MG63 (cell line): ENCODE data around the gene GPSM3. TPM values are rescaled to one million over a fixed set of nuclear protein-coding genes. Genes with fewer than 3 reads are reported as not detected.
"Not testable (repeated sequence)": the region's sequence is repeated elsewhere in the genome, so short reads cannot be mapped to it uniquely, and the experiment has no call there.

Experiments used
- DNase-seq: peaks from one replicate; pipeline ENCODE4 v3.0.0-alpha.2; 2020
- H3K27me3 ChIP-seq: fragments of 250-450 bp; sonication (Bioruptor Pico); 2 replicates; pipeline ENCODE4 v1.5.1; 2020; ENCODE audit warnings: mild to moderate bottlenecking, moderate library complexity
- H3K36me3 ChIP-seq: fragments of 250-450 bp; sonication (Bioruptor Pico); 2 replicates; pipeline ENCODE4 v1.5.1; 2020; ENCODE audit warnings: mild to moderate bottlenecking, moderate library complexity
- H3K4me3 ChIP-seq: fragments of 250-450 bp; sonication (Bioruptor Pico); 2 replicates; pipeline ENCODE4 v1.5.1; 2020; ENCODE audit warnings: mild to moderate bottlenecking, moderate library complexity
- H3K9me3 ChIP-seq: fragments of 250-450 bp; sonication (Bioruptor Pico); 2 replicates; pipeline ENCODE4 v1.5.1; 2020; ENCODE audit warnings: mild to moderate bottlenecking, moderate library complexity
- total RNA-seq: library from RNA; depleted of rRNA; stranded (reverse); fragments of >200 nt; shearing (Covaris generic); gene quantifications from 2 replicates; pipeline ENCODE4 v1.2.3, GENCODE V29; 2014; ENCODE audit warnings: low replicate concordance; rRNA removed

The GPSM3 gene
- total RNA-seq, 1 experiment from 2014 or later: 0.10 TPM

DNA sequence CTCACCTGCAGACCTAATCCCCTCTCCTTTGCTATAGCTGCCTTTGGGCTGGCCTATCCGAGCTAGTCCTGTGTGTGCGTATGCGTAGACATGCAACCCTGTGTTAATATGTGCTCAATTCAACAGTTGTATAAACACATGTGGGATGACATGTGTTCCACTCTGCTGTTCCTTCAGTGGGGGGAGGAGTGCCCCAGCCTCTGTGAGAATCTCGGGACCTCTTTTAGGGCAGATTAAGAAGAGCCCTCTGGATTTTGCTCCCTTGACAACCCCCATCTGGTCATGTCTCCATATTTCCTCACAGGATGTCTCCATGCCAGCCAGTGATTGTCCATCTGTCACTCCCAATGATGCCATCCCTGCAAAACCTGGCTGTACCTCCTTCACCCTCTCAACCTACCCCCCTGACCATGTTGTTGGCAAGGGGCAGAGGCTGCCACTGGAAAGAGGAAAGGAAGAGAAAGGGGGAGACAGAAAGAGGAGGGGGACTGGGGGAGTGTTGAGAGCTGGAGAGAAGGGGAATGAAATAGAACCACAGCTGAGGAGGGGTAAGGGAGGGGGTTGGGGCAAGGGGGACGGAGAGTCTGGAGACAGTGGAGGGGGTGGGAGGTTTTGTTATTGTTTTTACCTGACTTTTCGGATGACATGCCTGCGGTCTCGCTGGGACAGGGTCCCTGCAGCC is 41.1 kb downstream of the GPSM3 start:
- no peak overlapping the region for H3K4me3 ChIP-seq
- H3K9me3 ChIP-seq: no peaks in the 10 kb centered on the region
- no peak for DNase-seq
- H3K27me3 ChIP-seq: no peaks in the 10 kb centered on the region
- no peaks in the 10 kb centered on the region for H3K36me3 ChIP-seq

DNA sequence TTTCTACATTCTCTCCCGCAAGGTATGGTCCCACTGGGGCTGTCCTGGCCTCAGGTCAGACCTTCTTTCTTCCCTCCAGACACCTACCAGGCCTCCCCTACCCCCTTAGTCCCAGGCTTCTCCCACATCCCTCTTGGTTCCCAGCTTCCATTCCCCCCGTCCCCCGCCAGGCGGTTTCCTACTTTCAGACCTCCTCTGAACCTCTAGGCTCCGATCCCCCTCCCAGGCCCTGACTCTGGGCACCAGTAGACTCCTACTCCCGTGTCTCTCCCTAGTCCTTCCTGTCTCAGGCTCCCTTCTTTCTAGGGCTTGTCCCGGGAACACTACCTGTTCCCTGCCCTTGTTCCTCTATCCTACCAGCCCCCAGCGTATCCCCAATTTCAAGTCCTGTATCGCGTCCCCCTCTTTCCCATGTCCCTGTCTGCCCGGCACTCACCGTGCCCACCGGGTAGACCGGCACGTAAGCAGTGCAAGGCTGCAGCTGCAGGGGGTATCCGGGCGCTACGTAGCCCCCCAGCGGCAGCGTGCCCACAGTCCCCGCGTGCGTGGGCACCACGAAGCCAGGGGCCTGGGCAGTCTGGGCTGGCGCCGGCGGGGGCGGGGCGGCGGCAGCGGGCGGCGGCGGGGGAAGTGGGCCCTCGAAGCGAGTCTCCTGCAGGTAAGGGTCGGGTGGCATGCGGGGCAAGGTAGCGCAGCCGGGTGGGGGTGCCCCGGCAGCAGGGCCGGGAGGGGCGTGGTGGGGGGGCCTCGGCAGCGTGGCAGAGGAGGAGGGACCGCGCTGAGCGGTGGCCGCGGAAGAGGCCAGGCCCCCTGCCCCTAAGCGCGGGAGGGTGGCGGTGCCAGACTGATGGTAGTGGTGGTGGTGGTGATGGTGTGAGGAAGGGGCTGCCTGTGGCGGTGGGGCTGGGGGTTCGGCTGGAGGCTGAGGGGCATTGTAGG is 42.2 kb downstream of the GPSM3 start:
- no peaks in the 10 kb centered on the region for H3K27me3 ChIP-seq
- DNase-seq: no peak
- no peak overlapping the region for H3K4me3 ChIP-seq
- H3K9me3 ChIP-seq: no peaks in the 10 kb centered on the region
- H3K36me3 ChIP-seq: no peaks in the 10 kb centered on the region

DNA sequence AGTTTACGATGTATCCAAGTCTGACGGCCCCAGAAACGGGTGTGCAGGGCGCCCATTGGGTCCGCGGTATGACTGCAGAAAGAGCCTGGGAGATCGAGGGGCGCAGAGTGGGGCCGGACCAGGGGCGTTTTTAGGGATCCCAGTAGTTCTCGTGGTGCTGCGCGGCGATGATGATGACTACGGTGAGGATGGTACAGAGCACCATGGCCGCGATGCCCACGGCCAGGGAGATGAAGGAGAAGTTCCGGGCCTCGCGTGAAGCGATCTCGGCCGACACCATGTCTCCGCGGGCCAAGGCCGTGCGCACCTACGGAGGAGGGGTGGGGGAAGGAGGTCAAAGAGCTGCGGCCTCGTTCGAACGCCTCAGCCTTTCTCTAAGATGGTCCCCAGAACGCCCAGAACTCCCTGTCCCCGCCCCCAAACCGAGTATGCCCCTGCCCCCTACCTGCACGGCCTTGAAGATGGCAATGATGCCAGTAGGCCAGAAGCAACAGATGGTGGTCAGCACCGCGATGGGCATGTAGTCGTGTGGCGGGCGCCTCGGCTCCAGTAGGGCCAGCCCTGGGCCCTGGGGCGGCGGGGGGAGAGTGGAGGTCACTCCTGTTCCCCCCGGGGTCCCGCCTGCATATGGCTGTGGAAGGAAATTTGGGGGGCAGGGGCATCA is 43.2 kb downstream of the GPSM3 start:
- no peaks in the 10 kb centered on the region for H3K27me3 ChIP-seq
- no peaks in the 10 kb centered on the region for H3K36me3 ChIP-seq
- H3K4me3 ChIP-seq: no peak overlapping the region
- H3K9me3 ChIP-seq: no peaks in the 10 kb centered on the region
- no peak for DNase-seq

DNA sequence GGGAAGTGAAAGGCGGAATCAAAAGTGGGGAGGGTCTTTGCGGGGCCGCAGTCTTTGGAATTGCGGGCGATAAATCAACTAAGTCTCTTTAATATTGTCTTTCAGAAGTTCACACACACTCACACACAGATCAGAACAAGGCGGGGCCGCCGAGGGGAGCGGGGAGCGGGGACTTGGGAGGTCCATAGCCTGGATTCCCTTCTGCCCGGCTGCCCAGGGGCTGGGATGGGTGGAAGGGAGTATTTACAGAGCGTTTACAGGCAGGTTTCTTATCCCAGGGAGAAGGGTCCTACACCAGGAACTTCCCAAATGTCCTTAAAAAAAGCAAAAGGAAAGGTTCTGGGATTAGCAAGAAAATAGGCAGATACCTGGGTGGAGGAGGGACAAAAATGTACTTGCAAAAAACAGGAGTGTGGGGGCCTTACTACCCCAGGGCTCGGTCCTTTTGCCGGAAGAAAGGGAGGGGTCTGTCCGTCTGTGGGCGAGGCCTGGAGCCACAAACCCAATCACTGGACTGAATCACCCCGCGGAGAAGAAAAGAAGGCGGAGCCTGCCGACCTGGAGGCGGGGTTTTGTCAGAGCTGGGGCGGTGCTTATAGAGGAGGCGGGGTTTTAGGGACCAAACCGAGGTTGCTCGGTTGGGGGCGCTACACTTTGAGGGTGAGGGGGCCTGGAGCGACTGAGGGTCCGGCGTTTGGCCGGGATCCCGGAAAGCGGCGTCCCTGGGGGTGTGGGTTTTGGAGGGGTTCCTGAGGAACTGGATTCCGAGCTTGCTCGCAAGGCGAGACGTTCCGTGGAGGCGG is 44.0 kb downstream of the GPSM3 start:
- no peak overlapping the region for H3K4me3 ChIP-seq

DNA sequence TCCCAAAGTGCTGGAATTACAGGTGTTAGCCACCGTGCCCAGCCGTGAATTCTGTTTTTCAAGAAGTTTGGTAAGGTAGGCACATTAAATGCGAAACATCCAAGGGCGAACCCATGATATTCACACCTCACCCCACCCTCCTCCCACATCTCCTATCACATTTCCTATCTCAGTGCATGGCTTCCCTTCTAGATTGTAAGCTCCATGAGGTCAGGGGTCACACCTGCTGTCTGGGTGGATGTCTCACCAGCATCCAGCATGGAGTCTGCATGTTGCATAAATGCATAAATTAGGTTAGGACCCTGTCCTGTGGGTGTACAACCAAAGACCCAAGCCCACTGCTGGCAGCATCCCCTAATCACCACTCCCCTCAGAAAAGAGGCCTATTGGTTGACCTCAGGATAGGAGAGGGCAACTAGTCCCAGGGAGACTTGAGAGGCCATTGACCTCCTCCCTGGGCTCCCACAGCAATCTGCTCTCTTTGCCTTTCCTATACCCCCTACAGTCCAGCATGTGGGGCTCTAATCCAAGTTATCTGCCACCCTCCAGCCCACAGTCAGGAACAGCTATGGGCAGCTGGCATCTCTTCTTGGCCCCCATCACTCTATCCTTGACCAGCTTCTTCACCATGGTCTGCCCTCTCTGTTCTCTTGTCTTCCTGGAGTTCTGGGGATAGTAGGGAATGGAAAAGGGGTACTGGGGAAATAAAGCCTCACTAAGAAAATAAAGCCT is 44.9 kb downstream of the GPSM3 start:
- no peak for DNase-seq
- Histone ChIP-seq H3K36me3 (no peaks in the 10 kb centered on the region), H3K9me3 (no peaks in the 10 kb centered on the region), H3K4me3 (no peak overlapping the region), H3K27me3 (no peaks in the 10 kb centered on the region)

More for the DNA sequence above, 44.0 kb downstream of the GPSM3 start:
- Histone ChIP-seq H3K27me3 (no peaks in the 10 kb centered on the region), H3K36me3 (no peaks in the 10 kb centered on the region), H3K9me3 (no peaks in the 10 kb centered on the region)
- DNase-seq: no peak

DNA sequence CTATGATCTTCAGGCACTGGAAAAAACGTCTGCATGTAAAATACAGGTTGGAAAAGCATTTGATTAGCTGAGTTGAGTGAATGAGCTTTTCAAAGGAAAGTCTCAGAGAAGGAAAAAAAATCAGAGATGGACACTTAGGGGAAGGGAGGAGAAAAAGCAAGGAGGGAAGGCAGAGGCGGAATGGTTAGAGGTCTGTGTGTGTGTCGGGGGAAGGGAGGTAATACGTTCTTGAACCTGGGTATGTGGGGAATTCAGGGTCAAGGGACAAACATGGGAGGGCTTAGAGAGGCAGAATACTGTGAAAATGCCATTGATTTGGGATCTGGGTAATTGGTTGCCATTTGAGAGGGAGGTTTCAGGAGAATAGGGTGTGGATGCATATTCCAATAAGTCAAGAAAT is 45.8 kb downstream of the GPSM3 start:
- Histone ChIP-seq H3K4me3 (no peak overlapping the region), H3K27me3 (no peaks in the 10 kb centered on the region), H3K9me3 (no peaks in the 10 kb centered on the region)

DNA sequence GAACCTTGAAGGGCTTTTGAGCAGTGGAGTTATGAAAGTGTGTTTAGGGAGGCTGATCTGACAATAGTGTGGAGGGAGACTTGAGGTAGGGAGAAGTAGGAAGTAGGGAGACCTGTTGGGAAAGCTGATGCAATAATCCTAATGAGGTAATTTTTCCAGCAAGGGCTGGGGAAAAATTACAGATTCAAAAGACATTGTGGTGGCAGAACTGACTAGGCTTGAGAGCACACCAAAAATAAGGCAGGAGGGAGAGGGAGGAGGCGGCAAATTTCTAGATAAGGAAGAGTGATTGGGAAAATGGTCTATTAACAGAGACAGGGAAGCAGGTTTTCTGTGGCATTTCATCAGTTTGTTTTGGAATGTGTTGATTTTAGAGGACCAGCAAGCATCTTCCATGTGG is 46.2 kb downstream of the GPSM3 start:
- no peak overlapping the region for H3K4me3 ChIP-seq
- no peaks in the 10 kb centered on the region for H3K36me3 ChIP-seq
- DNase-seq: no peak
- H3K9me3 ChIP-seq: no peaks in the 10 kb centered on the region
- no peaks in the 10 kb centered on the region for H3K27me3 ChIP-seq

More for the DNA sequence above, 45.8 kb downstream of the GPSM3 start:
- DNase-seq: no peak
- no peaks in the 10 kb centered on the region for H3K36me3 ChIP-seq

DNA sequence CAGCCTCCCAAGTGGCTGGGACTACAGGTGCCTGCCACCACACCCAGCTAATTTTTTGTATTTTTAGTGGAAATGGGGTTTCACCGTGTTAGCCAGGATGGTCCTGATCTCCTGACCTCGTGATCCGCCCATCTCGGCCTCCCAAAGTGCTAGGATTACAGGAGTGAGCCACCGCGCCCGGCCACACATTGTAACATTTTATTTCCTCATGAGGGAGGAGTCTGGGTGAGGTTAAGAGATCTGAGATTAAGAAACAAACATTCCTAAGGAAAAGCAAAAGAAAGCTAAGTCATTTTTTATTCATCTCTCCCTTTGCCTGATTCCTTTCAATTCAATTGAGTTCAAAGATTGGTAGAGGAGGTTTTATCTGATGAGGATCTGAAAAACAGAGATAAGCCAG is 48.2 kb downstream of the GPSM3 start:
- not testable (repeated sequence) for H3K27me3 ChIP-seq, H3K9me3 ChIP-seq, H3K4me3 ChIP-seq, DNase-seq, H3K36me3 ChIP-seq

Other genes starting within 250 kb of the GPSM3 start
- 2.2 and 6.9 TPM in 2 replicates for gene CFB, start 246.5 kb downstream of the GPSM3 start, total RNA-seq
- gene NELFE, start 233.7 kb downstream of the GPSM3 start, total RNA-seq: 111 and 131 TPM in 2 replicates
- gene SKIC2, start 233.5 kb downstream of the GPSM3 start, total RNA-seq: 22.9 and 25.2 TPM in 2 replicates
- 9.8 and 13.7 TPM in 2 replicates for gene DXO, start 220.5 kb downstream of the GPSM3 start, total RNA-seq
- 0.26 TPM in 1 of 2 replicates, not detected in the other for gene C4A, start 210.6 kb downstream of the GPSM3 start, total RNA-seq
- 0.26 and 0.81 TPM in 2 replicates for gene C4B, start 177.8 kb downstream of the GPSM3 start, total RNA-seq
- not detected in 2 replicates for gene CYP21A2, start 154.2 kb downstream of the GPSM3 start, total RNA-seq
- gene TNXB, start 83.3 kb downstream of the GPSM3 start, total RNA-seq: 0.44 and 3.6 TPM in 2 replicates
- gene ATF6B, start 64.4 kb downstream of the GPSM3 start, total RNA-seq: 2.9 and 7.5 TPM in 2 replicates
- 4.0 and 13.0 TPM in 2 replicates for gene FKBPL, start 62.4 kb downstream of the GPSM3 start, total RNA-seq
- gene PRRT1, start 40.7 kb downstream of the GPSM3 start, total RNA-seq: not detected in 2 replicates
- gene PPT2, start 38.5 kb downstream of the GPSM3 start, total RNA-seq: 2.9 and 5.9 TPM in 2 replicates
- gene EGFL8, start 28.0 kb downstream of the GPSM3 start, total RNA-seq: 1.0 and 2.8 TPM in 2 replicates
- 22.8 and 24.8 TPM in 2 replicates for gene AGPAT1, start 16.6 kb downstream of the GPSM3 start, total RNA-seq
- gene RNF5, start 14.2 kb downstream of the GPSM3 start, total RNA-seq: 28.7 and 38.3 TPM in 2 replicates
- gene AGER, start 8.4 kb downstream of the GPSM3 start, total RNA-seq: 1.4 TPM in 1 of 2 replicates, not detected in the other
- gene PBX2, start 2.4 kb downstream of the GPSM3 start, total RNA-seq: 10.9 and 13.2 TPM in 2 replicates
- gene NOTCH4, start 31.4 kb upstream of the GPSM3 start, total RNA-seq: 0.25 TPM in 1 of 2 replicates, not detected in the other
- gene TSBP1, start 179.3 kb upstream of the GPSM3 start, total RNA-seq: not detected in 2 replicates
- gene BTNL2, start 214.5 kb upstream of the GPSM3 start, total RNA-seq: not detected in 2 replicates
- gene HLA-DRA, start 247.2 kb upstream of the GPSM3 start, total RNA-seq: not detected in 2 replicates